ENCODE results near the gene RCCD1.
"Not testable (repeated sequence)": the region's sequence is repeated elsewhere in the genome, so short reads cannot be mapped to it uniquely, and the experiment has no call there.

Gene RCCD1

DNA sequence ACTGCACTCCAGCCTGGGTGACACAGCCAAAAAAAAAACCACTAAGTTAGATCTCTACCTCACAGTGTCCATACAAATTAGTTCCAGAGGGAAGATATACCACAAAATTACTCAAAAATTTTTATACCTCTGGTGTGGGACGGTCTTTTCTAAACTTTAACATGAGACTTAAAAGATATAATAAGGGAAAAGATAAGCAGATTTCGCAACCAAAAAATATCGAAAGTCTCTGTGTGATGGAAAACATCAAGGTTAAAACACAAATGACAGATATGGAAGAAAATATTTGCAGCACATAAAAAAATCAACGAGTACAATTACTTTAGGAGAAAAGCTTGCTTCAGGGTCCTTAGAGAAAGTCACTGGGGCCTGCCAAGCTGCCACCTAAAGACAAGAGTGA, 32.8 kb upstream of the RCCD1 start:
- no peaks in the 10 kb centered on the region for H4K20me1 ChIP-seq (ENCODE audit: control insufficient read depth, insufficient read depth, low read depth, low read length)
- H3K27me3 ChIP-seq (ENCODE audit: control insufficient read depth, low read length): no peaks in the 10 kb centered on the region
- peaks cover 47% of the 10 kb centered on the region for H3K36me3 ChIP-seq (ENCODE audit: control insufficient read depth, low read length)
- no peak overlapping the region for H3K4me3 ChIP-seq (ENCODE audit: low read length)
- H3K27ac ChIP-seq (ENCODE audit: low read depth, low read length): no peak overlapping the region
- no peak overlapping the region for H3K4me2 ChIP-seq (ENCODE audit: low read length)
- no peaks in the 10 kb centered on the region for H3K9me3 ChIP-seq (ENCODE audit: control insufficient read depth, insufficient read depth, low read length)
- H3F3A ChIP-seq (ENCODE audit: control insufficient read depth, insufficient read depth): peaks cover 9% of the 10 kb centered on the region; the same call in 1 of the 2 replicates
- no peaks in the 10 kb centered on the region for H3K4me1 ChIP-seq (ENCODE audit: control insufficient read depth, low read length)
- no peak for TF ChIP-seq EZH2phosphoT487 (IDR thresholded peaks at IDR 0.05; ENCODE audit: borderline replicate concordance, low read length)
- TF ChIP-seq, protein P1, sequence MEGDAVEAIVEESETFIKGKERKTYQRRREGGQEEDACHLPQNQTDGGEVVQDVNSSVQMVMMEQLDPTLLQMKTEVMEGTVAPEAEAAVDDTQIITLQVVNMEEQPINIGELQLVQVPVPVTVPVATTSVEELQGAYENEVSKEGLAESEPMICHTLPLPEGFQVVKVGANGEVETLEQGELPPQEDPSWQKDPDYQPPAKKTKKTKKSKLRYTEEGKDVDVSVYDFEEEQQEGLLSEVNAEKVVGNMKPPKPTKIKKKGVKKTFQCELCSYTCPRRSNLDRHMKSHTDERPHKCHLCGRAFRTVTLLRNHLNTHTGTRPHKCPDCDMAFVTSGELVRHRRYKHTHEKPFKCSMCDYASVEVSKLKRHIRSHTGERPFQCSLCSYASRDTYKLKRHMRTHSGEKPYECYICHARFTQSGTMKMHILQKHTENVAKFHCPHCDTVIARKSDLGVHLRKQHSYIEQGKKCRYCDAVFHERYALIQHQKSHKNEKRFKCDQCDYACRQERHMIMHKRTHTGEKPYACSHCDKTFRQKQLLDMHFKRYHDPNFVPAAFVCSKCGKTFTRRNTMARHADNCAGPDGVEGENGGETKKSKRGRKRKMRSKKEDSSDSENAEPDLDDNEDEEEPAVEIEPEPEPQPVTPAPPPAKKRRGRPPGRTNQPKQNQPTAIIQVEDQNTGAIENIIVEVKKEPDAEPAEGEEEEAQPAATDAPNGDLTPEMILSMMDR (IDR thresholded peaks at IDR 0.05; ENCODE audit: low read depth, low read length, poor library complexity, severe bottlenecking): no peak
- H3K79me2 ChIP-seq (ENCODE audit: control insufficient read depth, low read length): no peaks in the 10 kb centered on the region
- H3K9me2 ChIP-seq (replicated peaks; ENCODE audit: control insufficient read depth, low read length): no peaks in the 10 kb centered on the region

DNA sequence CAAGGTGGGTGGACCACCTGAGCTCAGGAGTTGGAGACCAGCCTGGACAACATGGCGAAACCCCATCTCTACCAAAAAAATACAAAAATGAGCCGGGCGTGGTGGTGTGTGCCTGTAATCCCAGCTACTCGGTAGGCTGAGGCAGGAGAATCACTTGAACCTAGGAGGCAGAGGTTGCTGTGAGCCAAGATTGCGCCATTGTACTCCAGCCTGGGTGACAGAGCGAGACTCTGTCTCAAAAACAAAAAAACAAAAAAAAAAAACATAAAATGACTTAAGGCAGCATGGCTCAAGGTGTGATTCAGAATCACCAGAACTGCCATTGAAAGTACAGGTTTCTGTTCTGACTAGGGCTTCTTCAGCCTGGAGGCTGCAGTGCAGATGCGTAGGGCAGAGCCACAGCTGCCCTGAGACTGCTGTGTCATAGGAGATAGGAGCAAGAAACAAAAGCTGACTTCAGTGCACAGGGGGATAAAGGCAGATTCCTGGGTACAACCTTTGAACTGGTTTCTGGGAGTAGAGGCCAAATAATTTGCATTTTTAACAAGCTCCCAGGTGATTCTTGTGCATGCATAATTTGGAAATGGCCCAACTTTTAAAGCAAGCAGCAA, 31.9 kb upstream of the RCCD1 start:
- not testable (repeated sequence) for H3K27ac ChIP-seq (ENCODE audit: low read depth, low read length); H3K4me3 ChIP-seq (ENCODE audit: low read length); H3K79me2 ChIP-seq (ENCODE audit: control insufficient read depth, low read length); H4K20me1 ChIP-seq (ENCODE audit: control insufficient read depth, insufficient read depth, low read depth, low read length); H3K9me3 ChIP-seq (ENCODE audit: control insufficient read depth, insufficient read depth, low read length); H3K4me2 ChIP-seq (ENCODE audit: low read length); H3K27me3 ChIP-seq (ENCODE audit: control insufficient read depth, low read length); H3K9me2 ChIP-seq (replicated peaks; ENCODE audit: control insufficient read depth, low read length); H3F3A ChIP-seq (ENCODE audit: control insufficient read depth, insufficient read depth); H3K4me1 ChIP-seq (ENCODE audit: control insufficient read depth, low read length)
- peaks cover 38% of the 10 kb centered on the region for H3K36me3 ChIP-seq (ENCODE audit: control insufficient read depth, low read length)

DNA sequence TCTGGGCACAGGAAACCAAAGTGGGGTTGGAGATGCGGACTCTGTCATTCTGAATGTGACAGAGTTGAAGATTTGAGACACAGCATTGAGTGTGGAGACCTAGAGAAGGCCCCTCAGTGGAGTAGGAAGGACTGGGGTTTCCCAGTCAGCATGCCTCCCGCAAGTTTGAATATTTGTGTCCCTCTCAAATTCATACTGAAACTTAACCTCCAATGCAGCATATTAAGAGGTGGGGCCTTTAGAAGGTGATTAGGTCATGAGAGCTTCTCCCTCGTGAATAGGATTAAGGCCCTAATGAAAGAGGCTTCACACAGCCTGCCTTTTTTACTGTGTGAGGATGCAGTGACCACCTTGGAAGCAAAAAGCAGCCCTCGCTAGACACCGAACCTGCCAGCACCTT, 30.3 kb upstream of the RCCD1 start:
- H3K4me3 ChIP-seq (ENCODE audit: low read length): no peak overlapping the region
- no peaks in the 10 kb centered on the region for H3K9me2 ChIP-seq (replicated peaks; ENCODE audit: control insufficient read depth, low read length)
- no peak overlapping the region for H3K4me2 ChIP-seq (ENCODE audit: low read length)
- no peak overlapping the region for H3K27ac ChIP-seq (ENCODE audit: low read depth, low read length)
- H4K20me1 ChIP-seq (ENCODE audit: control insufficient read depth, insufficient read depth, low read depth, low read length): no peaks in the 10 kb centered on the region
- peaks cover 8% of the 10 kb centered on the region for H3K79me2 ChIP-seq (ENCODE audit: control insufficient read depth, low read length)
- H3K36me3 ChIP-seq (ENCODE audit: control insufficient read depth, low read length): peaks cover 25% of the 10 kb centered on the region
- peaks cover 9% of the 10 kb centered on the region; the same call in 1 of the 2 replicates for H3F3A ChIP-seq (ENCODE audit: control insufficient read depth, insufficient read depth)
- H3K9me3 ChIP-seq (ENCODE audit: control insufficient read depth, insufficient read depth, low read length): no peaks in the 10 kb centered on the region
- TF ChIP-seq, protein P1 (IDR thresholded peaks at IDR 0.05; ENCODE audit: low read depth, low read length, poor library complexity, severe bottlenecking): no peak
- TF ChIP-seq EZH2phosphoT487 (IDR thresholded peaks at IDR 0.05; ENCODE audit: borderline replicate concordance, low read length): no peak
- no peaks in the 10 kb centered on the region for H3K27me3 ChIP-seq (ENCODE audit: control insufficient read depth, low read length)
- peaks cover 14% of the 10 kb centered on the region for H3K4me1 ChIP-seq (ENCODE audit: control insufficient read depth, low read length)

DNA sequence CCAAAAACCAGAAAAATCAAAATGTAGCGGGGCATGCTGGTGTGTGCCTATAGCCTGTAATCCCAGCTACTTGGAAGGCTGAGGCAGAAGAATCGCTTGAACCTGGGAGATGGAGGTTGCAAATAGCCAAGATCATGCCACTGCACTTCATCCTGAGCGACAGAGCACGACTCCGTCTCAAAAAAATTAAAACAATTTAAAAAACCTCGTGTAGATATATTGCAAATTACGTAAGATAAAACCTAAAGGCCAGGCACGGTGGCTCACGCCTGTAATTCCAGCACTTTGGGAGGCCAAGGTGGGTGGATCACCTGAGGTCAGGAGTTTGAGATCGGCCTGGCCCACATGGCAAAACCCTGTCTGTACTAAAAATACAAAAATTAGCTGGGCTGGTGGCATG, 27.9 kb upstream of the RCCD1 start:
- H3K36me3 ChIP-seq (ENCODE audit: control insufficient read depth, low read length): peaks cover 16% of the 10 kb centered on the region

DNA sequence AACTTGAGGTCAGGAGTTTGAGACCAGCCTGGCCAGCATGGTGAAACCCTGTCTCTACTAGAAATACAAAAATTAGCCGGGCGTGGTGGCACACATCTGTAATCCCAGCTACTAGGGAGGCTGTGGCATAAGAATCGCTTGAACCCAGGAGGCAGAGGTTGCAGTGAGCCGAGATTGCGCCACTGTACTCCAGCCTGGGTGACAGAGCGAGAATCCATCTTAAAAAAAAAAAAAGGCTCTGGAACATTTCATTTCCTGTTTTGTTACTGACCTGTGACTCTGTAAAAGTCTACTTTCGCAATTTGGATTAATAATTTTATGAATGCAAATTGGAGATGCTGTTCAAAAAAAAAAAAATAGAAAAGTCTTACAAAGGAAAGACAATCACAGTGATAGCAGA, 26.6 kb upstream of the RCCD1 start:
- H3K9me3 ChIP-seq (ENCODE audit: control insufficient read depth, insufficient read depth, low read length); H3K27me3 ChIP-seq (ENCODE audit: control insufficient read depth, low read length); H4K20me1 ChIP-seq (ENCODE audit: control insufficient read depth, insufficient read depth, low read depth, low read length); H3K9me2 ChIP-seq (replicated peaks; ENCODE audit: control insufficient read depth, low read length): not testable (repeated sequence)
- Histone ChIP-seq H3K36me3 (ENCODE audit: control insufficient read depth, low read length) (peaks cover 15% of the 10 kb centered on the region), H3K4me2 (ENCODE audit: low read length) (peak overlapping the region; percentile 97), H3F3A (ENCODE audit: control insufficient read depth, insufficient read depth) (peaks cover 22% of the 10 kb centered on the region), H3K79me2 (ENCODE audit: control insufficient read depth, low read length) (peaks cover 30% of the 10 kb centered on the region), H3K27ac (ENCODE audit: low read depth, low read length) (0 out of 2 replicates have a peak overlapping the region, but pooled peaks have one; percentile 13), H3K4me3 (ENCODE audit: low read length) (peak overlapping the region; percentile 98; the same call in 1 of the 2 replicates), H3K4me1 (ENCODE audit: control insufficient read depth, low read length) (peaks cover 33% of the 10 kb centered on the region)

More for the DNA sequence above, 27.9 kb upstream of the RCCD1 start:
- not testable (repeated sequence) for H3K9me2 ChIP-seq (replicated peaks; ENCODE audit: control insufficient read depth, low read length); H3K4me3 ChIP-seq (ENCODE audit: low read length); H3K4me2 ChIP-seq (ENCODE audit: low read length); H3K27me3 ChIP-seq (ENCODE audit: control insufficient read depth, low read length); H4K20me1 ChIP-seq (ENCODE audit: control insufficient read depth, insufficient read depth, low read depth, low read length); H3K9me3 ChIP-seq (ENCODE audit: control insufficient read depth, insufficient read depth, low read length); H3K27ac ChIP-seq (ENCODE audit: low read depth, low read length)
- Histone ChIP-seq H3F3A (ENCODE audit: control insufficient read depth, insufficient read depth) (peaks cover 22% of the 10 kb centered on the region), H3K79me2 (ENCODE audit: control insufficient read depth, low read length) (peaks cover 25% of the 10 kb centered on the region), H3K4me1 (ENCODE audit: control insufficient read depth, low read length) (peaks cover 26% of the 10 kb centered on the region)

Data from DOHH2 (cell line).